Coronary artery (tissue), 2 donors: ENCODE measurements around the gene ACTR1A.
"Not testable (repeated sequence)": the region's sequence is repeated elsewhere in the genome, so short reads cannot be mapped to it uniquely, and the experiment has no call there.

Experiments
- DNase-seq: peaks from one replicate; pipeline ENCODE4 v3.0.0-alpha.2; 2017; ENCODE audit warnings: low spot score
- H3K27ac ChIP-seq, 2 donors: fragments of 200-600 bp; sonication (generic); one replicate each; pipeline ENCODE4 v1.5.1; 2016 to 2019
- H3K4me3 ChIP-seq: fragments of 200-600 bp; sonication (generic); 2 replicates; pipeline ENCODE4 v1.5.1; 2016; ENCODE audit warnings: mild to moderate bottlenecking, moderate library complexity
- TF ChIP-seq, protein P1 (sequence below): fragments of 200-600 bp; sonication (generic); IDR thresholded peaks from one replicate; pipeline ENCODE4 v1.5.1; 2019; ENCODE audit warnings: antibody characterized with exemption

ACTR1A gene

GRCh38 chr10:102505462-102506115 is 3.1 kb upstream of the ACTR1A start:
- Histone ChIP-seq H3K27ac (peak overlapping the region in 1 of 2 donors; percentile 91), H3K4me3 (peak overlapping the region; percentile 89)
- DNase-seq, result peak; percentile 79
- TF ChIP-seq, protein P1, sequence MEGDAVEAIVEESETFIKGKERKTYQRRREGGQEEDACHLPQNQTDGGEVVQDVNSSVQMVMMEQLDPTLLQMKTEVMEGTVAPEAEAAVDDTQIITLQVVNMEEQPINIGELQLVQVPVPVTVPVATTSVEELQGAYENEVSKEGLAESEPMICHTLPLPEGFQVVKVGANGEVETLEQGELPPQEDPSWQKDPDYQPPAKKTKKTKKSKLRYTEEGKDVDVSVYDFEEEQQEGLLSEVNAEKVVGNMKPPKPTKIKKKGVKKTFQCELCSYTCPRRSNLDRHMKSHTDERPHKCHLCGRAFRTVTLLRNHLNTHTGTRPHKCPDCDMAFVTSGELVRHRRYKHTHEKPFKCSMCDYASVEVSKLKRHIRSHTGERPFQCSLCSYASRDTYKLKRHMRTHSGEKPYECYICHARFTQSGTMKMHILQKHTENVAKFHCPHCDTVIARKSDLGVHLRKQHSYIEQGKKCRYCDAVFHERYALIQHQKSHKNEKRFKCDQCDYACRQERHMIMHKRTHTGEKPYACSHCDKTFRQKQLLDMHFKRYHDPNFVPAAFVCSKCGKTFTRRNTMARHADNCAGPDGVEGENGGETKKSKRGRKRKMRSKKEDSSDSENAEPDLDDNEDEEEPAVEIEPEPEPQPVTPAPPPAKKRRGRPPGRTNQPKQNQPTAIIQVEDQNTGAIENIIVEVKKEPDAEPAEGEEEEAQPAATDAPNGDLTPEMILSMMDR, result no peak

DNA sequence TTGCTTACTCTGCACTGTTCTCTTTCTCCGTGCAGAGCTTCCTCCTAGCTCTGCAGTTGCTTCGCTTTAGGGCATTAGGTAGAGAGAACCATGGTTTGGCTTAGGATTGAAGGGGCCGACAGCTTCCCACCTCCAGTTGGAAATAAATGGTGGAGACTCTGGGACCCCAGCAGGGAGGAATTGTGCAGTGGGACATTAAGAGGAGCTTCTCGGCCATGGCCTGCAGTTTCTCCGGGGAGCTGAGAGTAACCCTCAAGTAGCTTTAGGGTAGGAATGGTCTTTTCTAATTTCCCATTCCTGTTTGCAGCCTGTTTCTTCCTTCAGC is 2.4 kb upstream of the ACTR1A start:
- Histone ChIP-seq H3K27ac (peak overlapping the region; percentile 64 to 91), H3K4me3 (peak overlapping the region; percentile 89)
- no peak for DNase-seq
- TF ChIP-seq, protein P1, result no peak

- no peak for DNase-seq
- TF ChIP-seq, protein P1, result no peak
- H3K27ac ChIP-seq, result peak overlapping the region; percentile 64 to 91
Observed at GRCh38 chr10:102504179-102504975, 1.9 kb upstream of the ACTR1A start.

DNA sequence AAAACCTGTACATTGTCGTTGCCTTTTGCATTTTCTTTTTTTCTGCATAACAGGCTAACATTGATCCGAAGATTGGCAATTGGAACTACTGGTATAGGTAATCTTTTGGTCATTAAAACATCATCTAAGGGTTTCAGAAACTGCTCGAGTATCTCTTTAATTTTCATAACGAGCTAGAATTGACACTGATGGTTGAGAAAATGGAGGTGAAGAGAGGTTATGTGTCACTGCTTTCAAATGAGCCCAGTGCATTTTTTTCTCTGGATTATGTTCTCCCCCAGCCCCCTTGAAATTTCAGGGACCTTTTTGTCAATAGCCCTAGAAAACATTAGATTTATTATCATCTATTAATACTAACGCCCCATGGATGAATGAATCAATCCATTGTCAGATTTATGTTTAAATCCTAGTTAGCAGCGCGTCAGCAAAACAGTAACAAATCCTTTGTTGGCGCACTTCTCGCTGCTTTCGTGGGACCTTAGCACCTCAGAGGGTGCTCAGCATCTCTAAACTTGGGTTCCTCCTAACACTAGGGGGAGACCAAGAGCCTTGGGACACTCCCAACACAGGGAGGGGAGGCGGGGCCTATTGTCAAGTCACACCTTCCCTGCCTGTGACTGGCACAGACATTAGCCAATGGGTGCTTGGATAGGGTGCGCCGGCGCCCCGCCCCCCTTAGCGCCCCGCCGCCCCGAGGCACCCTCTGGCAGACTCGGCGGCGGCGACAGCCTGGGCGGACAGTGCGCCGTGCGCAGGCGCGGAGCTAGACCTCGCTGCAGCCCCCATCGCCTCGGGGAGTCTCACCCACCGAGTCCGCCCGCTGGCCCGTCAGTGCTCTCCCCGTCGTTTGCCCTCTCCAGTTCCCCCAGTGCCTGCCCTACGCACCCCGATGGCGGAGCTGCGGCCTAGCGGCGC is 1.0 kb upstream of the ACTR1A start, which contains the start of gene SUFU:
SUFU (plus strand) TSS at position 709 of the 915 bp plus-strand sequence; CDS start at position 890, 181 bp downstream.
- TF ChIP-seq, protein P1, result peak; percentile 85
- Histone ChIP-seq H3K4me3 (peak within 1 kb of the TSS; percentile 89), H3K27ac (peak within 1 kb of the TSS; percentile 64 to 98)
- peak; percentile 98 for DNase-seq

More at GRCh38 chr10:102504179-102504975, 1.9 kb upstream of the ACTR1A start:
- H3K4me3 ChIP-seq, result peak overlapping the region; percentile 89

DNA sequence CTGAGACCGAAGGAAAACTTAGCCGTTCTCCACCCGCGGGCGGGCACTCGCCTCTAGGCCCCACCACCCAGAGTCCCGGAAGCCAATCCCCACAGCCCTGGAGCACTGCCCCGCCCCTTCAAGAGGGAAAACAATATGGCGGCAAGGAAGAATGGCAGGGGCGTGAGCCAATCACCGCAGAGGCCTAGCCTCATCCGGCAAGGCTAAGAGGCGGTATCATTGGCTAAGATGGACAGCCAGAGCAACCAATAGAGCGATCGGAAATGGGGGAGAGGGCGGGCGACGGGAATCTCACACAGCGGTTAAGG is 529 bp downstream of the ACTR1A start:
- Histone ChIP-seq H3K4me3 (peak overlapping the region; percentile 89), H3K27ac (peak overlapping the region; percentile 86 to 98)
- TF ChIP-seq, protein P1, result no peak
- peak; percentile 99 for DNase-seq

- H3K4me3 ChIP-seq, result peak overlapping the region; percentile 89
- no peak for DNase-seq
- H3K27ac ChIP-seq, result peak overlapping the region; percentile 52 to 98
- TF ChIP-seq, protein P1, result no peak
Observed at GRCh38 chr10:102501201-102502028, 1.1 kb downstream of the ACTR1A start.

- H3K4me3 ChIP-seq, result peak overlapping the region; percentile 14
- not testable (repeated sequence) for H3K27ac ChIP-seq, DNase-seq
Observed at GRCh38 chr10:102500686-102501085, 1.8 kb downstream of the ACTR1A start.
